Nucleus accumbens (tissue), 56 donors: ENCODE measurements around the gene OR2T10.
A peak's percentile ranks its signal among the peaks of the same experiment; 100 is the strongest.
"Not testable (repeated sequence)": the region's sequence is repeated elsewhere in the genome, so short reads cannot be mapped to it uniquely, and the experiment has no call there.

Experiments
- DNase-seq, 56 donors: peaks; one replicate each; lab custom pipeline; 2025; lab: John Stamatoyannopoulos, UW

OR2T10 gene, protein sequence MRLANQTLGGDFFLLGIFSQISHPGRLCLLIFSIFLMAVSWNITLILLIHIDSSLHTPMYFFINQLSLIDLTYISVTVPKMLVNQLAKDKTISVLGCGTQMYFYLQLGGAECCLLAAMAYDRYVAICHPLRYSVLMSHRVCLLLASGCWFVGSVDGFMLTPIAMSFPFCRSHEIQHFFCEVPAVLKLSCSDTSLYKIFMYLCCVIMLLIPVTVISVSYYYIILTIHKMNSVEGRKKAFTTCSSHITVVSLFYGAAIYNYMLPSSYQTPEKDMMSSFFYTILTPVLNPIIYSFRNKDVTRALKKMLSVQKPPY

GRCh38 chr1:248597589-248597988, at the start of gene OR2T10:
TSS of gene OR2T10 (minus strand) at chr1:248597700. CDS start at chr1:248593768, 3,932 bp downstream.
- no peak for DNase-seq

- DNase-seq = not testable (repeated sequence)
These were observed 47.7 kb upstream of the OR2T10 start, which contains the start of gene OR2T35 for GRCh38 chr1:248645178-248645577. TSS of gene OR2T35 (minus strand) at chr1:248645278. CDS start at chr1:248639258, 6,020 bp downstream.

DNA sequence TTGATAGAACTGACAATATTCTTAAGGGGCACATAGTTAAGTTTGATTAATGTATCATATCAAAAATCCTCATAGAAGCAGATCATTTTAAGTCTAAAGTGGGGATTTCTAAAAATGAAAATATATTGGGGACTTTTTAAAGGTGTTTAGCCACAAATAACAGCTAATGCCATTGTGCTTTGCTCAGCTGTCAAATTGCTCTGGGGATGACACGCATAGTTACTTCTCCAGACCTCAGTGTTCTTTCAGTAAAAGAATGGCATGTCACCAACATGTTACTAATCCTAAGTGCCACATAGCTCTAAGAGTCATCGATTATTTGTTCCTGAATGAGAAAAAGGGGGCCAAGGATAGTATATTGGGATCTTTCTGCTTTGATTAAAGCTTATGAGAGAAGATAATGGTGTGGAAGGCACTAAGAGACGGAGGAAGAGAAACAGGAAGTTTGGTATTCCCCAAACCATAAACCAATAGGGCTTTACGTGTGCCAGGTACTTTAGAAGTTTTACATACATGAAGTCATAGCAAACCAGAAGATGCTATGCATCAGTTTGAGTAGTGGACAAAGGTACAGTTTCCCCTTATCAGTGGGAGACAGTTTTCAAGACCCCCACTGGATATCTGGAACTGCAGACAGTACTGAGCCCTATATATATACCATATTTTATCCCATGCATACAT, 45.6 kb upstream of the OR2T10 start:
- DNase-seq = not testable (repeated sequence)

GRCh38 chr1:248641583-248641982, 44.1 kb upstream of the OR2T10 start:
- DNase-seq = not testable (repeated sequence)

GRCh38 chr1:248640906-248641305, 43.4 kb upstream of the OR2T10 start:
- DNase-seq = not testable (repeated sequence)

DNA sequence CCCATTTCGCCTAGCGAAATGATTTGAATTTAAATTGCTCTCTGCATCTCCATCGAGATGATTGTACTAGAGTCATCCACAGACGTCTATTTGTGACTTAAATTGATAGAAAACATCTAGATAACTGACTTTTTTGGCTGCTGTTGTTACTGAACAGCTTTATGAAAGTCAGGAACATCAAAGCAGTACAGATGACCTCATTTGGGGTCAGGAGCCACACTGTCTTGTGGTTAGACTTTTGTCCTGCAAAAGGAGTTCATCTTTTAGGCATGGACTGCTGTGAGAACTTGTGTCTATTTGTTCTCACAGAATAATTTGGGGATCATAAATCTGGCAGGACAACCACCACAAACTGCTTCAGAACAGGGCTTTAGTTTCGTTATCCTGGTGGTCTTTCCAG, 42.2 kb upstream of the OR2T10 start:
- not testable (repeated sequence) for DNase-seq

DNA sequence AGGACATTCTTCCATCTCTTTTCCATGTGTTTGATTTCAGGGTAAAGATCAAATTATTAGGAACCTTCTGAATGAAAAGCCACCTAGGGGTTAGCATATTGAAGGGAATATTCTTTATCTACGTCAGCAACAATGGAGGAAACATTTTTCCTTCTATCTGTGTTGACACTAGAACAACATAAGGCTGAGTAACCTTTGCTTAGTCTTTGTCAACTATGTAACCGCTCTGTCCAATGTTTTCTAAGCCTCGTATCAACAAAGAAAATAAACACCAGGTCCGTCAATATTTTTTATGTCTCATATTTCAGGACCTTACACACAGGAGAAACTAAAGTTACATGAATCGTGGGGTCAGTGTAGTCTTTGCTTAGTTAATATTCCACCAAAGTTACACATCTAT, 39.1 kb upstream of the OR2T10 start:
- not testable (repeated sequence) for DNase-seq

GRCh38 chr1:248634991-248635390, 37.5 kb upstream of the OR2T10 start, which contains the start of gene OR2T11:
TSS of gene OR2T11 (minus strand) at chr1:248635091. CDS start at chr1:248627128, 7,963 bp downstream.
- DNase-seq = not testable (repeated sequence)

DNA sequence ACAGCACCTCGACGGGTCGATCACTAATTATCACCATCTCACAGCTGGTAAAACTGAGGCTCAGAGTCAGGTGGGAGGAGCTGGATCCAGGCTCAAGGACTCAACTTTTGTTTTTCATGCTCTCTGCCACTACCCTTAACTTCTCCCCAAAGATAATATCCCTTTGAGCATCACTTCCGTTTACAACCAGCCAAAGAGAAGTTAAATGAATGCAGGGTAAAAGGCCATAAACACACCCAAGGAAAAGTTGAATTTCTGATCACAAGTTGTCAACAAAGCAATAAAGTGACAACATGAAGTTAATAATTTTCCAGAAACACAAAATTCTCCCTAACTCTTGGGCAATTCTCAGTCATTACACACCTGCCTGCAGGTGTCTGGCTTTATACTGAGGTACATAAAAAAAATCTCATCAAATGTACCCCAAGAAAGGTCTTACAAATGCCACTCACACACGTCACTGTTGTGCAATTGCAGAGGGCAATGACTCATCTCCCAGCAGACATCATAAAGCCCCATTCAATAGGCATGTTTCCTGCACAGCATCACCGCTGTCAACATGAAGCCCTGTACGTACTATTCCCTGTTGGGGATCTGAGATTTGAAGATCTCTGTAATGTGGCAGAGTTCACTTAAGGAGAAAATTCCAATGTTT, 34.0 kb upstream of the OR2T10 start:
- DNase-seq = no peak

- no peak for DNase-seq
These were observed 33.1 kb upstream of the OR2T10 start for GRCh38 chr1:248630551-248630950.

- DNase-seq = no peak
These were observed 30.7 kb upstream of the OR2T10 start for GRCh38 chr1:248627971-248628844.

DNA sequence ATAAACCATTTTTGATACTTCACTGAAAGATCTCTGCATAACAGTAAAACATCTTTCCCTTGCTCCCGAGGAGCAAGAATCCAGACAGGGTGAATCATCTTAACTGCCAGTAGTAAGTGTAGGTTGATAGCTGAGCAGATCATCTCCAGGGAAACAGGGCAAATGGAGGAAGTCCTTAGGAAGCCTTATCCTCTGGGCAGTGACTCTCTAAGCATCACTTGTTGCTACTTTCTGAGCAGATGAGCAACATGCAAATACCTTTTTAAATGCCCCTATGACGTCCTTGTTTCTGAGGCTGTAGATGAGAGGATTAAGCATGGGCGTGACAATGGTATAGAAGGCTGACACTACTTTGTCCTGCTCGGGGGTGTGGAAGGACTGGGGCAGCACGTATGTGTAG, 28.5 kb upstream of the OR2T10 start:
- no peak for DNase-seq

DNA sequence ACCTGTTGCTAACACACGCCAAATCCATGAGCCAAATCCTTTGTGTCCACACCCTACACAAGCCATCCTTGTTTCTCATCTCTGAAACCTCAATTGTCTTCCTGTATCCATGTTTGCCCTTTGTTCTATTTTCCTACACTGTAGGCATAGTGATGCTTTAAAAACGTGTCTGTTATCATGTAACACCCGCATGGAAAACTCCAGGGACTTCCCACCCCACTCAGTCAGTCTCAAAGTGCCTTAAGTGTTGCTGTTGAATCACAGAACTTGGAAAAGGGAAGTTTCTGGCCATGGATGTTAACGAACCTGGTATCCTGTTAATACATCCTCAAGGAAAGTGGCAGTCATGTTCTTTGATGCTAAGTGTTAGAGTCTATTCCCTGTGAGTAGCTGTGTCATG, 27.7 kb upstream of the OR2T10 start:
- DNase-seq = no peak

DNA sequence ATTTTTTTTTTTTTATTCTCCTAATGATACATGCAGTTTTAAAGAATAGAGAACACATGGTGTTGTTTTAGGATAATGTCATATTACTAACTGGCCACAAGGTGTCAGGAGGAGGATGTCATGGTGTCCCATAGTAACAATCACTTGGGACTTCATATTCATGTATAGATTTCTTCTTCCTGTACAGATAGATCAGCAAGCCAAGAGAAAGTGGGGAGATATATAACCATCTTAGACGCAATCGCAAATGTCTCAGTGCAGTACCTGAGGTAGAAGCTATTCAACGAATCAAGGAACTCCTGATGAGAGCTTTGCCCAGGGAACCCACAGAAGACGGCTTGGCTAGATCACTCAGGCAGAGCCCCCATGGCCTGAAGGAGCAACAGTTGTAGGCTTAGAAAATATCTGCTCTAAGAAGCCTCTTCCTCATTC, 25.1 kb upstream of the OR2T10 start:
- DNase-seq = no peak

- no peak for DNase-seq
These were observed 24.3 kb upstream of the OR2T10 start for GRCh38 chr1:248621770-248622169.

- peak in 18 of 56 donors; percentile 1 to 61 (median 21) for DNase-seq
These were observed 21.4 kb upstream of the OR2T10 start for GRCh38 chr1:248618878-248619277.

DNA sequence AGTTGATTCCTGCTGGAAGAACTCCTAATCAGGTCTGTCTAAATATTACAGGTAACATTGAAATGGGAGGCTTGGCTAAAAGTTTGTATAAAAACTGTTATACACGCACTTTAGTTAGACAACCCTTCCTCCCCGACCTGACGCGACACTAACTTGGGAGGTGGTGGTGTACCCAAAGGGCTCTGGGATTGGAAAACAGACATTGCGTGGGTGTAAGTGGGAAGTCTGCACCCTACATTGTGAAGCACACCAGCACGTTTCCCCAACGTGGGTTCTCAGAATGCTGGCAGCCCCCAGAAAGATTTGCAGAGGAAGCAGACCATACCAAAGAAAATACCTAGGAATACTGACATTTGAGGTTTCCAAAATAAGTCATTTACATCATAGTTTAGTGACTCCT, 20.6 kb upstream of the OR2T10 start:
- DNase-seq = no peak

- DNase-seq = no peak
These were observed 16.2 kb upstream of the OR2T10 start for GRCh38 chr1:248613742-248614141.

- DNase-seq = no peak
These were observed 14.4 kb upstream of the OR2T10 start for GRCh38 chr1:248611883-248612414.

DNA sequence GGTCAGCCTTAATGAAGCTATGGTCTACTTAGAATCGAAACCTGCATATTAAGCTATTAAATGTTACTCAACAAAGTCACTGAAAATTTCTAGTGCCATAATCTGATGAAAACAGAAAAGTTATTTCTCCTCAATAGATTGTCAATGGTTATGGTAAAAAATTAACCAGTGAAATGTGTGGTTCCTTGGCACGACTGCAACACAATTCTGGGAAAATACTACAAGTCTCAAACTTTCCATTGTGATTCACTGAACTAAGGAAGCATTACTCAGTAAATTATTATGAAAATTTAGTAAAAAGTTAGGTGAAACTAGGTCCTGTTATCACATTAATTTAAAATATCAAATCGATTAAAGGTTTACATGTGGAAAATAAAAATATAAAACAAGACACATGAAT, 12.8 kb upstream of the OR2T10 start:
- DNase-seq = no peak
